ENCODE results near the gene ZNF398.

Gene ZNF398

DNA sequence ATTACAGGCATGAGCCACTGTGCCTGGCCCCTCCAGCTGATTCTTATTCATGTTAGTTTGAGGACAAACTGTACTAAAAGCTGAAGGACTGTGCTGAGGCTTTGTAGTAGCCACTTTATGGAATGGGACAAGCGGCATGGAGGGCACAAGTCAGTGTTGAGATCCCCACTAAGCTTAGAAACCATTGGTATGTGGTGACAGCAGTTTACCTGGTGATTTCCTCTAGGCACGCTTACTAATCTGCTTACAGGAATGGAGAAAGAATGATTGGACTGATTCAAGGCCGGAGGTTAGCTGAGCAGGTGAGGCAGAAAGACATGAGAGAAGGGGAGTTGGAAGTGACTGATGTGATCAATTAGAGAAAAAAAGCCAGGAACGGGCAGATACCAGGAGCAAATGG is 3.7 kb downstream of the ZNF398 start:
- no peak for DNase-seq (ENCODE audit: low read depth in 2 of 2)

- DNase-seq (ENCODE audit: low read depth in 2 of 2), result no peak
These were observed 6.1 kb downstream of the ZNF398 start for GRCh38 chr7:149153346-149153745.

- DNase-seq (ENCODE audit: low read depth in 2 of 2), result no peak
These were observed 6.8 kb downstream of the ZNF398 start for GRCh38 chr7:149154056-149154455.

DNA sequence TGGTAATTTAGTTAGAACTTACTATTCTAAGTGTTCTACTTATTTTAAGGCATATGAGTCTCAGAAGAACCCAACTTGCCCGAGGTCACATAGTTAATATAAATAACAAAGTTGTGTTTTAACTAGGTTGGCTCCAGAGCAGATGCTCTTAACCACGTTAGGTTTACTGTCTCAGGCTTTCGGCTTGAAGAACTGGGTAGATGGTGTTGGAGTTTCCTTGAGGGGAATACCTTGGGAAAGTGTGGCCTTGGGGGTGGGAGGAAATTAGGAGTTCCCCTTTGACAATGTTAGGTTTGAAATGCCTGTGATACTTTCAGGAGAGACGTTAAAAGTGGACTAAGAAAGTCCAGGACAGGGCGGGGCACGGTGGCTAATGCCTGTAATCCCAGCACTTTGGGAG is 9.6 kb downstream of the ZNF398 start:
- no peak for DNase-seq (ENCODE audit: low read depth in 2 of 2)

DNA sequence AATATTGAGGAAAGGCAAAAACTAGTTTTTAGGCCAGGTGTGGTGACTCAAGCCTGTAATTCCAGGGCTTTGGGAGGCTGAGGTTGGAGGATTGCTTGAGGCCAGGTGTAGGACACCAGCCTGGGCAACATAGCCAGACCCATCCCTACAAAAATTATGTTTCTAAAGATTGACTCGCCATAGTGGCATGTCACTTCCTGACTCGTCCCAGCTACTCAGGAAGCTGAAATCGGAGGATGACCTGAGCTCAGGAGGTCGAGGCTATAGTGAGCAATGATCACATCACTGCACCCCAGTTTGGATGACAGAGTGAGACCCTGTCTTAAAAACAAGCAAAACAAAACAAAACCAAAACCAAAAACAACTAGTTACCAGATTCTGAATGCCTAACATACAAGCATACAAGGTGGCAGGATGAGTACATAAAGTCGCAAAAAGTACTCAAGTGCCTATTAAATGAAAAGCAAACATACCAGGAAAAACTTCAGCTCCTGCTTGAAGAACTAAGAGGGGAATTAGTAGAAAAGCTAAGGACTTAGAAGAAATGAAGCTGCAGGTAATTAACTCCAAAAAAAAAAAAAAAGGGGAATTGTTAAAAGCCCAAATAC is 14.1 kb downstream of the ZNF398 start:
- DNase-seq (ENCODE audit: low read depth in 2 of 2), result no peak

GRCh38 chr7:149166142-149166541 is 18.9 kb downstream of the ZNF398 start:
- no peak for DNase-seq (ENCODE audit: low read depth in 2 of 2)

DNA sequence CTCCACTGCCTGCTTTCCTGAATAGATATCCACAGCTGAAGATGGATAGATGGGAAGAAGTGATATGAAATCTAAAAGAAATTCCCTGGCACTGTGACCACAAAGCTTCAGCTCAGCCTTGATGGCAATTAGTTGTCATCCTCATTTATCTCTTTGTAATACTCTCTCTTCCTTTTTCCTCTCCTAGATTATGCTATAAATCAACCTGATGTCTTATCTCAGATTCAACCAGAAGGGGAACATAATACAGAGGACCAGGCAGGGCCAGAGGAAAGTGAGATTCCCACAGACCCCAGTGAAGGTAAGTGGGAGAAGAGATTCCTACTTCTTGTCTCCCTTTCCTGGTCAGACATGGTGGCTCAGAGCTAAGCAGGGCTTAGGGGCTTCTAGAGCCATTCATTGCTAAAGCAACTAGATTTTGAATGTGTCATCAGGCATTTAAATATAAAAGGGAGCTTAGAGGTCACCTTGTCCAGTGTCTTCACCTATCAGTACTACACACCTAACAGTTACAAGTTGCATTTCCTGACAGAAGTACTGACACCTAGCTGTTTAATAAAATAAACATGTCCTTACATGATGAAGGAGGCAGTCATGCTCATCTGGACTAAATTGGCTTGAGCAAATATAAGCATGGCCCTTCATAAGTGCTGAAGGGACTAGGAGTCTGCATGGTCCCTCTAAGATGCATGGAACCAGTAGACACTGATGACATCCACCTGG is 19.5 kb downstream of the ZNF398 start:
- DNase-seq (ENCODE audit: low read depth in 2 of 2), result no peak

DNA sequence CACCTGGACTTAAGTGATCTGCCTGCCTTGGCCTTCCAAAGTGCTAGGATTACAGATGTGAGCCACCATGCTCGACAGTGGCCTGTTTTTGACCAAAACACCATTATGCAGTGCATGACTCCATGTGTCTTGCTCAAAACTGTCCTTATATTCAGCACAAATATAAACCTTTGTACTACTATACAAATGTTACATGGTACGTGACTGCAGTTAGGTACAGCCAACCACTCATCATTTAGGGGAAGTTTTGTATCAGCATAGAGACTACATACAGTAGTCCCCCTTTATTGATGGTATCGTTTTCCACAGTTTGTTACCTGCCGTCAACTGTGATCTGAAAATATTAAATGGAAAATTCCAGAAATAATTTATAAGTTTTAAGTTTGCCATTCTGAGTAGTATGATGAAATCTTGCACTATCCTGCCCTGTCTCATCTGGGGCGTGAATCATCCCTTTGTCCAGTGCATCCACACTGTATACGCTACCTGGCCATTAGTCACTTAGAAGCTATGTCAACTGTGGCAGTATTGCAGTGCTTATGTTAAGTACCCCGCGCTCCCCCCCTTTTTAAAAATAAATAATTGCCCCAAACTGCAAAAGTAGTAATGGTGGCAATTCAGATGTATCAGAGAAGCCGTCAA is 24.8 kb downstream of the ZNF398 start:
- DNase-seq (ENCODE audit: low read depth in 2 of 2), result no peak

GRCh38 chr7:149172534-149172920 is 25.3 kb downstream of the ZNF398 start:
- no peak for DNase-seq (ENCODE audit: low read depth in 2 of 2)

GRCh38 chr7:149175150-149175549 is 27.9 kb downstream of the ZNF398 start:
- no peak for DNase-seq (ENCODE audit: low read depth in 2 of 2)

DNA sequence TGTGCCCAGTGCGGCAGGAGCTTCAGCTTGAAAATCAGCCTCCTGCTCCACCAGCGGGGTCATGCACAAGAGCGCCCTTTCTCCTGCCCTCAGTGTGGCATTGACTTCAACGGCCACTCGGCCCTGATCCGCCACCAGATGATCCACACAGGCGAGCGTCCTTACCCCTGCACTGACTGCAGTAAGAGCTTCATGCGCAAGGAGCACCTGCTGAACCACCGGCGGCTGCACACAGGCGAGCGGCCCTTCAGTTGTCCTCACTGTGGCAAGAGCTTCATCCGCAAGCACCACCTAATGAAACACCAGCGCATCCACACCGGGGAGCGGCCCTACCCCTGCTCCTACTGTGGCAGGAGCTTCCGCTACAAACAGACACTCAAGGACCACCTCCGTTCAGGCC is 32.0 kb downstream of the ZNF398 start:
- DNase-seq (ENCODE audit: low read depth in 2 of 2), result no peak

GRCh38 chr7:149180722-149181449 is 33.6 kb downstream of the ZNF398 start:
- no peak for DNase-seq (ENCODE audit: low read depth in 2 of 2)

GRCh38 chr7:149181450-149181790 is 34.2 kb downstream of the ZNF398 start:
- DNase-seq (ENCODE audit: low read depth in 2 of 2), result no peak

GRCh38 chr7:149184274-149184673 is 37.0 kb downstream of the ZNF398 start:
- no peak for DNase-seq (ENCODE audit: low read depth in 2 of 2)

GRCh38 chr7:149188213-149188612 is 41.0 kb downstream of the ZNF398 start:
- DNase-seq (ENCODE audit: low read depth in 2 of 2), result no peak

DNA sequence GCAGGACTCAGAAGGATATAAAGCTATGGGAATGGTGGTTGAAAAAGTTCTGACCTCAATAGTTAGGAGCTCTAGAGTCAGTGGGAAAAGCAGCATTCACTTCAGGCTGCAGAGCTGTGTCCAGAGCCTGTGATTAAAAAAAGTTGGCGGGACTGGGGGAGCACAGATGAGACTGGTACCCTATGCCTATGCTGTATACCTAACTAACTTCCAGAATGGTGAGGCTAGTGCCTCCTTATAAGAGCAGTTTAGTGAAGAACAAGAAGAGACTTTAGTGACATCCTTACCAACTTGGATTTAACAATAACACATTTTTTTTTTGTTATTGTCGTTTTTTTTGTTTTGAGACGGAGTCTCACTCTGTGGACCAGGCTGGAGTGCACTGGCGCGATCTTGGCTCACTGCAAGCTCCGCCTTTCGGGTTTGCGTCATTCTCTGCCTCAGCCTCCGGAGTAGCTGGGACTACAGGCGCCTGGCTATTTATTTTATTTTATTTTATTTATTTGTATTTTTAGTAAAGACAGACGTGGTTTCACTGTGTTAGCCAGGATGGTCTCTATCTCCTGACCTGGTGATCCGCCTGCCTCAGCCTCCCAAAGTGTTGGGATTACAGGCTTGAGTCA is 41.5 kb downstream of the ZNF398 start:
- no peak for DNase-seq (ENCODE audit: low read depth in 2 of 2)

DNA sequence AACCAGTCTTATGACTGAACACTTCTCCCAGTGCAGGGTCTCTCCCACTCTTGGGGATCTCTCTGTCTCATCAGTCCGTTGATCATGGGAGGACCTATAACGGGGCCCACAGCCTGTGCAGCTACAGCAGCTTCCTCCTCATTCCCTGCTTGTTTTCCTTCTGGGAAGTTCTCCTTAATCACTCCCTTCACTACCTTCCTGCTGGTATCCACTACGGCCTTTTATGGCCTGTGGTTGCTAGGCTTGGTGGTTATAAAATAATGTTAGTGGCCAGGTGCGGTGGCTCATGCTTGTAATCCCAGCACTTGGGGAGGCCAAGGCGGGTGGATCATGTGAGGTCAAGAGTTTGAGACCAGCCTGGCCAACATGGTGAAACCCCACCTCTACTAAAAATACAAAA is 44.6 kb downstream of the ZNF398 start:
- no peak for DNase-seq (ENCODE audit: low read depth in 2 of 2)

DNA sequence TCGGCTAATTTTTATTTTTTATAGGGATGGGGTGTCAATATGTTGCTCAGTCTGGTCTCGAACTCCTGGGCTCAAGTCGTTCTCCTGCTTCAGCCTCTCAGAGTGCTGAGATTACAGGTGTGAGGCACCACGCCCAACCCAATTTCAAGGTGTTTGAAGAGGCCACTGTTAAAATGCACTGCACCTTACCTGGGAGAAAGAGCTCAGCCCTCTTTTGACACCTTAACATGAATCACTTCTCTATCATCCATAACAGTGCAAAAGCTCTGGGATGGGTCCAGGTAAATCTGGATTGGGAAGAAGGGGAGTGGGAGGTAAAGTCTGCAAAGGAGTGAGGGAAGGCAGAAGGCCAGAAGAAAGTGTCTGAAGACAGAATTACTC is 47.5 kb downstream of the ZNF398 start:
- DNase-seq (ENCODE audit: low read depth in 2 of 2), result no peak

DNA sequence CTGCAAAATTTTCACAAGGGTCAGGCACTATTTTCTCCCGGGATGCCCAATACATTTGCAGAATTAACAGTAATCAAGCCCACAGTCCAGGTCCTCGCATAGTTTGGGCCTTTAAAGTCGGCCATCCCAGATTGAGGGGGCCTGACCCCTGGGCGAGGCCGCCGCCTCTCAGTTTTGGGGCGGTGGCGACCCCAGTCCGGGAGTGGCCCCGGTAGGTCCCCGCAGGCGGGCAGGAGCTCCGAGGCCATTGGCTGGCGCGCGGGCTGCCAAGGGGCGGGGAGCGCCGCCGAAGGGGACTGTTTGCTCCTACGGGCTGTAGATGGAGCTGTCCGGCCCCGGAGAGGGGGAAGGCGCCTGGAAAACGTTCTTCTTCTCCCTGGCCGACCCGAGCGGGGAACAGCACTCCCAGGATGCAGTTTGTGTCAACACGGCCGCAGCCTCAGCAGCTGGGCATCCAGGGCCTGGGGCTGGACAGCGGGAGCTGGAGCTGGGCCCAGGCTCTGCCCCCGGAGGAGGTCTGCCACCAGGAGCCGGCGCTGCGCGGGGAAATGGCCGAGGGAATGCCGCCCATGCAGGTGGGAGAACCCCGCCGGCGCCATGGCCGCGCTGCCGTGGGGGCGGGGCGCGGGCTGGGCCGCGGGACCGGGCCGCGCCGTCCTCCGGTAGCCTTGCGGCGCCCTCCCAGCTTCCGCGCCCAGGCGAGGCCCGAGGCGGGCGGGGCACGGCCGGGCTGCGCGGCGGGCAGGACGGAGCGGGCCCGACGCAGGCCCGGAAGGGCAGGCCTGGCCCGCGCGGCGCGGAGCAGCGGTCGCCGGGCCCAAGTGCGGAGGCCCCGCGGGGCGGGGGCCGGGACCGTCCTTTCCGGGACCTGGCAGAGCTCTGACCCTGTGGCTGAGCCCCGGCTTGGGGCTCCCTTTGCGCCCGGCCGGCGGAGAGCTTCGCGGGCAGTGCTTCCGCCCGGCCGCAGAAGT is 48.2 kb downstream of the ZNF398 start, which contains the start of gene ZNF282:
Gene ZNF282 (plus strand): TSS at position 367 of the 971 bp plus-strand sequence. CDS start 44 bp downstream, at position 411.
- peak; percentile 29 to 61 for DNase-seq (ENCODE audit: low read depth in 2 of 2)

DNA sequence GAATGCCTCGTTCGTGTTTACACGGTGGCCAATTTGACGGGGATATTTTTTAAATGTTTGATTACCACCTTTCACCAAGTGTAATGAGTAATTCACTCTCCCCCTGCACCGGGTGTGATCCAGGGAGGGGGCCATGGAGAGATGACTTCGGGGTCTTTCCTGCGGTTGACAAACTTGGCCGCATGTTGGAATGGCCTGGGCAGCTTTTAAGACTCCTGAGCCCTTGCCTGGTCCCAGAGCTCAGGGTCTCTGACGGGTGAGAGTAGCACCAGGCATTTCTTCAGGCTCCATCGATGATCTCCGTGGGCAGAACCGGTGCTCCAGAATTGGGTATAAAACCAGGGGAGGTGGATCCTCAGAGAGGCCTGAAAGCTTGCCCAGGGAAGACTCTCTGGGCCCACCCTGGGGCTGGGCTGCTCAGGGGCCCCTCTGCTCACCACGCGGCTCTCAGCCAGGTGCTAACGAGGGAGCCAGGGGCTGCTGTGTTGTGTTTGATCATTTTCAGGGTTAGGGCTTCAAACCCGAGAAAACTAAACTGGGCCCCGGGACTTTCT is 49.0 kb downstream of the ZNF398 start:
- no peak for DNase-seq (ENCODE audit: low read depth in 2 of 2)
